ENCODE results near the gene TRAF7.
A peak's percentile ranks its signal among the peaks of the same experiment; 100 is the strongest.
"Not testable (repeated sequence)": the region's sequence is repeated elsewhere in the genome, so short reads cannot be mapped to it uniquely, and the experiment has no call there.

The TRAF7 gene

DNA sequence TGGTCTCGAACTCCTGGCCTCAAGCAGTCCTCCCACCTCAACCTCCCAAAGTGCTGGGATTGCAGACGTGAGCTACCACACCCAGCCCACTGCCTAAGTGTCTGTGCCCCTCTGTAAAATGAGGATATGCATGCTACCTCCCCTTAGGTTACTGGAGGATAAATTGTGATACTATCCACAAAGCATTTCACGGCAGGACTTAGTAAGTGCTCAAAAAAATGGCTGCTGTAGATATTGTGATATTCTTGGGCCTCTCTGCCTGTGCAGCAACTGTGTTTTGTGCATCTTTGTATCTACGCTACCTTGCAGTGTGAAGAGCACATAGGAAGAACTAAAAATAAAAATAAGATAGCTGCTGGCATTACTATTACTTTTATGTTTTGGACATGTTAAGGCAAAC is 42.7 kb downstream of the TRAF7 start:
- H3K27ac ChIP-seq (ENCODE audit: low read depth in 2 of 2, low read length in 2 of 2), result no peak overlapping the region
- peaks cover 30 to 37% of the 10 kb centered on the region in 2 donors for H3K27me3 ChIP-seq (ENCODE audit: control insufficient read depth in 2 of 2, insufficient read depth in 2 of 2, low read length in 2 of 2)
- H3K9ac ChIP-seq (ENCODE audit: low read depth in 1 of 2, low read length in 2 of 2), result no peak overlapping the region
- H3K4me3 ChIP-seq (ENCODE audit: low read length in 2 of 2), result no peak overlapping the region
- no peaks in the 10 kb centered on the region for H3K36me3 ChIP-seq (ENCODE audit: control insufficient read depth in 2 of 2, insufficient read depth in 2 of 2, low read length in 2 of 2)
- peaks cover 0 to 4% of the 10 kb centered on the region in 2 donors for H3K4me1 ChIP-seq (ENCODE audit: control insufficient read depth in 2 of 2, insufficient read depth in 2 of 2, low read length in 2 of 2)
- no peaks in the 10 kb centered on the region for H3K9me3 ChIP-seq (ENCODE audit: control insufficient read depth in 2 of 2, low read length in 2 of 2)

DNA sequence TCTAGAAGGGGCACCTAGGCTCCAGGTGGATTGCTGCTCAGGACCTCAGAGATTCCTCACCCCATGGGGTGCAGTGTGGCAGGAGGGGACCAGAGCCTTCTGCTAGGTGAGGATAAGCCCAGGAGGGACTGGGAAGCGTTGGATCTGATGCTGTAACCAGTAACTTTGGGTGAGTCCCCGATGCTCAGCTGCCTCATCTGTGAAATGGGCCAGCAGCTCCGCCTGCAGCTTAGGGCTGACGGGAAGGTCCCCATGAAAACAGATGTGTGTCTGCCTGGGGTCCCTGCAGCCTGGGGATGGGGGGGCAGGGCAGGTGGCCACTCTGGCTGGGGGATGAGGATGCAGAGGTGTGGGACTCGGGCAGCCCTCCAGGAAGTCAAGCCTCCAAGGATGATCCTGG is 43.5 kb downstream of the TRAF7 start:
- Histone ChIP-seq H3K27me3 (ENCODE audit: control insufficient read depth in 2 of 2, insufficient read depth in 2 of 2, low read length in 2 of 2) (peaks cover 29 to 35% of the 10 kb centered on the region in 2 donors), H3K4me1 (ENCODE audit: control insufficient read depth in 2 of 2, insufficient read depth in 2 of 2, low read length in 2 of 2) (peaks cover 0 to 4% of the 10 kb centered on the region in 2 donors), H3K27ac (ENCODE audit: low read depth in 2 of 2, low read length in 2 of 2) (no peak overlapping the region), H3K9me3 (ENCODE audit: control insufficient read depth in 2 of 2, low read length in 2 of 2) (no peaks in the 10 kb centered on the region), H3K9ac (ENCODE audit: low read depth in 1 of 2, low read length in 2 of 2) (no peak overlapping the region), H3K36me3 (ENCODE audit: control insufficient read depth in 2 of 2, insufficient read depth in 2 of 2, low read length in 2 of 2) (no peaks in the 10 kb centered on the region), H3K4me3 (ENCODE audit: low read length in 2 of 2) (no peak overlapping the region)

DNA sequence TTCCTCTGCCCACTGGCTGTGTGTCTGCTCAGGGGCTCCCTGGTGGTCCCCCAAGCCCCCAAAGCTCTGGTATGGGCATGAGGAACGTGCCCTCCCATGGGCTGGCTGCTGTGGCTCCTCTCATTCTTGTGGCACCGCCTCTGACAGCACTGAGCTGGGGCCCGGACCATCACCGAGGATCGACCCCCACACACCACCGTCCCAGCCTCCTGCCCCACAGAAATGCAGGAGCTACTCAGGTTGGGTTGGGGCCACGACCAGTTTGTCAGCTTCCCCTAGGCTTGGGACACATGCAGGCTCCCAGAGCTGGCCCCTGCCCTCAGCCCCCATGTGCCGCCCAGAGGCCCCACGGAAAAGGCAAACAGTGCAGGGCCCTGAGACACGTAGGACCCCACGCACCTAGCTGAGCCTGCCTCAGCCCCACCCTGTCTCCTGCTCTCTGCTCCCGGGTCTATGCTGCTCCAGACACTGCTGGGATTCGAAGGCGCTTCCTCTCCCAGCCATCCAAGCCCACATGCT is 44.1 kb downstream of the TRAF7 start:
- H3K27me3 ChIP-seq (ENCODE audit: control insufficient read depth in 2 of 2, insufficient read depth in 2 of 2, low read length in 2 of 2), result peaks cover 23 to 30% of the 10 kb centered on the region in 2 donors

DNA sequence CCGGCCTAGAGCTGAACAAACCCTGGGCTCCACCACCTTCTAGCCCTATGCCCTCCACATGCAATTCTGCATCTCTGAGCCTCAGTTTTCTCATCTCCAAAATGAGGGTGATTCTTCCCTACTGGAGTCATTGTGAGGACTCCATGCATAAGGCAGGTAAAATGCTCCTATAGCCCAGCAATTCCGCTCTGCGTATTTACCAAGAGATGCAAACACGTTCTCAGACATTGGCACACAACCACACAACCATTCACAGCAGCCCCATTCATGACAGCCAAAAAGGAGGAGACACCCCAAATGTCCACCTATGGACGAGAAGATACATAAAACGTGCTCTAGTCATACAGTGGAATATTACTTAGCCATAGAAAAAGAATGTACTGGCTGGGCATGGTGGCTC is 44.7 kb downstream of the TRAF7 start:
- Histone ChIP-seq H3K9me3 (ENCODE audit: control insufficient read depth in 2 of 2, low read length in 2 of 2) (no peaks in the 10 kb centered on the region), H3K36me3 (ENCODE audit: control insufficient read depth in 2 of 2, insufficient read depth in 2 of 2, low read length in 2 of 2) (no peaks in the 10 kb centered on the region), H3K9ac (ENCODE audit: low read depth in 1 of 2, low read length in 2 of 2) (no peak overlapping the region), H3K27me3 (ENCODE audit: control insufficient read depth in 2 of 2, insufficient read depth in 2 of 2, low read length in 2 of 2) (peaks cover 17 to 25% of the 10 kb centered on the region in 2 donors), H3K4me1 (ENCODE audit: control insufficient read depth in 2 of 2, insufficient read depth in 2 of 2, low read length in 2 of 2) (peaks cover 6% of the 10 kb centered on the region in 2 donors), H3K4me3 (ENCODE audit: low read length in 2 of 2) (no peak overlapping the region), H3K27ac (ENCODE audit: low read depth in 2 of 2, low read length in 2 of 2) (no peak overlapping the region)

More for the DNA sequence above, 44.1 kb downstream of the TRAF7 start:
- no peak overlapping the region for H3K9ac ChIP-seq (ENCODE audit: low read depth in 1 of 2, low read length in 2 of 2)
- H3K4me1 ChIP-seq (ENCODE audit: control insufficient read depth in 2 of 2, insufficient read depth in 2 of 2, low read length in 2 of 2), result peaks cover 2 to 4% of the 10 kb centered on the region in 2 donors
- no peak overlapping the region for H3K4me3 ChIP-seq (ENCODE audit: low read length in 2 of 2)
- H3K36me3 ChIP-seq (ENCODE audit: control insufficient read depth in 2 of 2, insufficient read depth in 2 of 2, low read length in 2 of 2), result no peaks in the 10 kb centered on the region
- H3K9me3 ChIP-seq (ENCODE audit: control insufficient read depth in 2 of 2, low read length in 2 of 2), result no peaks in the 10 kb centered on the region
- no peak overlapping the region for H3K27ac ChIP-seq (ENCODE audit: low read depth in 2 of 2, low read length in 2 of 2)

GRCh38 chr16:2203119-2203688 is 47.6 kb downstream of the TRAF7 start:
- not testable (repeated sequence) for H3K4me3 ChIP-seq (ENCODE audit: low read length in 2 of 2); H3K27me3 ChIP-seq (ENCODE audit: control insufficient read depth in 2 of 2, insufficient read depth in 2 of 2, low read length in 2 of 2); H3K9ac ChIP-seq (ENCODE audit: low read depth in 1 of 2, low read length in 2 of 2); H3K9me3 ChIP-seq (ENCODE audit: control insufficient read depth in 2 of 2, low read length in 2 of 2); H3K27ac ChIP-seq (ENCODE audit: low read depth in 2 of 2, low read length in 2 of 2)
- H3K36me3 ChIP-seq (ENCODE audit: control insufficient read depth in 2 of 2, insufficient read depth in 2 of 2, low read length in 2 of 2), result peaks cover 0 to 10% of the 10 kb centered on the region in 2 donors
- peaks cover 12 to 13% of the 10 kb centered on the region in 2 donors for H3K4me1 ChIP-seq (ENCODE audit: control insufficient read depth in 2 of 2, insufficient read depth in 2 of 2, low read length in 2 of 2)

DNA sequence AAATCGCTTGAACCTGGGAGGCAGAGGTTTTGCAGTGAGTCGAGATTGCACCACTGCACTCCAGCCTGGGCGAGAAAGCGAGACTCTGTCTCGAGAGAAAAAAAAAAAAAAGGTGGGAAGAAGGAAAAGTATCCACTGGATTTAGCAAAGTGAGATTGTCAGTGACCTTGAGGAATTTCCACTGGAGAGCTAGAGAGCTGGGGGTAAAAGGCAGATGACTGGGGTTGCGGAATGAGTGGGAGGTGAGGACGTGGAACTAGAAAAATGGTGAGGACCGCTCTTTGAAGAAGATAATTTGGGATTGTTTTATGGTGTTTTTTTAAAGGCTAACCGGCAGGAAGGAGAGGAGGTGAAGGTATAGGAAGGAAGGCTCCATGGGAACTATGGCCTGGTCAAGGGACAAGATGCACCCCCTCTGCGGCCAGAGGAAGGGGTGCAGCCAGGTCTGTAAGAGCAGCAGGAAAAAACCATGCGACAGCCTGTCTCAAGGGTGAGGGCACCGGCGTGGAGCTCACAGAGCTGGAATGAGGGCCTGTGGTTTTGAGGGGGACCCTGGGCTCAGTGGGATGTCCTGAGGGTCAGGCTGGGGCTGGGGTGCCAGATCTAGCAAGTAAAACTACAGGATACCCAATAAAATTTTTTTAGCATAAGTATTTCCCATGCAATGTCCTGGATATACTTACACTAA is 49.0 kb downstream of the TRAF7 start:
- Histone ChIP-seq H3K27ac (ENCODE audit: low read depth in 2 of 2, low read length in 2 of 2) (peak overlapping the region in 1 of 2 donors; percentile 95), H3K4me3 (ENCODE audit: low read length in 2 of 2) (peak overlapping the region; percentile 90 to 100), H3K9me3 (ENCODE audit: control insufficient read depth in 2 of 2, low read length in 2 of 2) (no peaks in the 10 kb centered on the region), H3K4me1 (ENCODE audit: control insufficient read depth in 2 of 2, insufficient read depth in 2 of 2, low read length in 2 of 2) (peaks cover 12 to 13% of the 10 kb centered on the region in 2 donors), H3K9ac (ENCODE audit: low read depth in 1 of 2, low read length in 2 of 2) (peak overlapping the region; percentile 77 to 97), H3K27me3 (ENCODE audit: control insufficient read depth in 2 of 2, insufficient read depth in 2 of 2, low read length in 2 of 2) (no peaks in the 10 kb centered on the region), H3K36me3 (ENCODE audit: control insufficient read depth in 2 of 2, insufficient read depth in 2 of 2, low read length in 2 of 2) (peaks cover 11 to 14% of the 10 kb centered on the region in 2 donors)

- peak within 1 kb of the TSS; percentile 95 to 97 for H3K27ac ChIP-seq (ENCODE audit: low read depth in 2 of 2, low read length in 2 of 2)
- H3K9ac ChIP-seq (ENCODE audit: low read depth in 1 of 2, low read length in 2 of 2), result peak within 1 kb of the TSS; percentile 87 to 97
- peaks cover 12 to 13% of the 10 kb centered on the region in 2 donors for H3K4me1 ChIP-seq (ENCODE audit: control insufficient read depth in 2 of 2, insufficient read depth in 2 of 2, low read length in 2 of 2)
- H3K9me3 ChIP-seq (ENCODE audit: control insufficient read depth in 2 of 2, low read length in 2 of 2), result no peaks in the 10 kb centered on the region
- no peaks in the 10 kb centered on the region for H3K27me3 ChIP-seq (ENCODE audit: control insufficient read depth in 2 of 2, insufficient read depth in 2 of 2, low read length in 2 of 2)
- H3K4me3 ChIP-seq (ENCODE audit: low read length in 2 of 2), result peak within 1 kb of the TSS; percentile 90 to 100
- H3K36me3 ChIP-seq (ENCODE audit: control insufficient read depth in 2 of 2, insufficient read depth in 2 of 2, low read length in 2 of 2), result peaks cover 11 to 17% of the 10 kb centered on the region in 2 donors
Observed at GRCh38 chr16:2205104-2205966, 49.8 kb downstream of the TRAF7 start, which contains the start of gene MLST8. TSS of gene MLST8 (plus strand) at chr16:2205454. CDS start at chr16:2206086, 632 bp downstream.

DNA sequence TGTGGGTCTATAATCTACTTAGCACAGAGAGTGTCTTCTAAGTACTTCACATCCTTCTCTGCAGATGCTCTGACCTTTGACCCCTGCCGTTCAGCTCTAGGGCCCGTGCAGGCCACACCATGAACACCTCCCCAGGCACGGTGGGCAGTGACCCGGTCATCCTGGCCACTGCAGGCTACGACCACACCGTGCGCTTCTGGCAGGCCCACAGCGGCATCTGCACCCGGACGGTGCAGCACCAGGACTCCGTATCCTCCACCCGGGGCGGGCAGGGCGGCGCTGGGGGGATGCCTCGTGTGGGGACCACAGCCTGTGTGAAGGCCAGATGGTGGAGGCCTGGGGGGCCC is 50.4 kb downstream of the TRAF7 start:
- Histone ChIP-seq H3K9ac (ENCODE audit: low read depth in 1 of 2, low read length in 2 of 2) (peak overlapping the region; percentile 87 to 97), H3K36me3 (ENCODE audit: control insufficient read depth in 2 of 2, insufficient read depth in 2 of 2, low read length in 2 of 2) (peaks cover 11 to 17% of the 10 kb centered on the region in 2 donors), H3K4me3 (ENCODE audit: low read length in 2 of 2) (peak overlapping the region; percentile 90 to 100), H3K27me3 (ENCODE audit: control insufficient read depth in 2 of 2, insufficient read depth in 2 of 2, low read length in 2 of 2) (no peaks in the 10 kb centered on the region), H3K4me1 (ENCODE audit: control insufficient read depth in 2 of 2, insufficient read depth in 2 of 2, low read length in 2 of 2) (peaks cover 12 to 13% of the 10 kb centered on the region in 2 donors), H3K27ac (ENCODE audit: low read depth in 2 of 2, low read length in 2 of 2) (peak overlapping the region; percentile 95 to 97), H3K9me3 (ENCODE audit: control insufficient read depth in 2 of 2, low read length in 2 of 2) (no peaks in the 10 kb centered on the region)

DNA sequence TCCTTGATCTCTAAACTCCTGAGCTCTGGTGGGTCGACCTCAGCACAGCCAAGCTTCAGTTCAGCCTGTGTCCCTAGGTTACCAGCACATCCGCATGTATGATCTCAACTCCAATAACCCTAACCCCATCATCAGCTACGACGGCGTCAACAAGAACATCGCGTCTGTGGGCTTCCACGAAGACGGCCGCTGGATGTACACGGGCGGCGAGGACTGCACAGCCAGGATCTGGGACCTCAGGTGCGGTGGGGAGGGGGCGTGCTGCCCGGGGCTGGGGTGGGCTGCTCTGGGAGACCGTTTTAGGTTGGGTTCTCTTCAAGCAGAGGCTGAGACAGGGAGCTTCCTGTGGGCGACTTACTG is 50.8 kb downstream of the TRAF7 start:
- peaks cover 11 to 17% of the 10 kb centered on the region in 2 donors for H3K36me3 ChIP-seq (ENCODE audit: control insufficient read depth in 2 of 2, insufficient read depth in 2 of 2, low read length in 2 of 2)
- H3K27ac ChIP-seq (ENCODE audit: low read depth in 2 of 2, low read length in 2 of 2), result no peak overlapping the region
- peak overlapping the region; percentile 90 to 100 for H3K4me3 ChIP-seq (ENCODE audit: low read length in 2 of 2)
- no peaks in the 10 kb centered on the region for H3K27me3 ChIP-seq (ENCODE audit: control insufficient read depth in 2 of 2, insufficient read depth in 2 of 2, low read length in 2 of 2)
- no peaks in the 10 kb centered on the region for H3K9me3 ChIP-seq (ENCODE audit: control insufficient read depth in 2 of 2, low read length in 2 of 2)
- peak overlapping the region in 1 of 2 donors; percentile 97 for H3K9ac ChIP-seq (ENCODE audit: low read depth in 1 of 2, low read length in 2 of 2)
- H3K4me1 ChIP-seq (ENCODE audit: control insufficient read depth in 2 of 2, insufficient read depth in 2 of 2, low read length in 2 of 2), result peaks cover 12 to 13% of the 10 kb centered on the region in 2 donors

Measured in mucosa of rectum (tissue), 2 donors.